HepG2 (cell line): ENCODE measurements around the gene RBM27. TPM values are rescaled to one million over a fixed set of nuclear protein-coding genes. Genes with fewer than 3 reads are reported as not detected.

Experiments used
- ELF1 ChIP-seq: sonication (generic); formaldehyde crosslinking; IDR thresholded peaks from 2 replicates; pipeline ENCODE4 v1.4.0; 2020; ENCODE audit warnings: missing genetic modification reagents
- HNF4G ChIP-seq, 2 experiments: sonication (generic) in 1 of 2; formaldehyde crosslinking in 1 of 2; IDR thresholded peaks; 2 replicates each; pipeline versions ENCODE4 v1.4.0 to v1.6.1; 2011 to 2020; ENCODE audit warnings: borderline replicate concordance in 2 of 2, low read depth in 2 of 2, mild to moderate bottlenecking in 2 of 2, low read length in 1 of 2, missing genetic modification reagents in 1 of 2, moderate library complexity in 1 of 2
- HNRNPK ChIP-seq: fragments of 200-400 bp; formaldehyde crosslinking; IDR thresholded peaks from 2 replicates; pipeline ENCODE4 v1.6.1; 2018; ENCODE audit warnings: low read length, low read depth, moderate library complexity, mild to moderate bottlenecking; ENCODE audit not compliant: poor library complexity, severe bottlenecking
- KDM5A ChIP-seq: fragments of 200-600 bp; sonication (generic); IDR thresholded peaks from 2 replicates; pipeline ENCODE4 v1.7.0; 2018; ENCODE audit warnings: antibody characterized with exemption, mild to moderate bottlenecking, low read length, borderline replicate concordance
- MTF1 ChIP-seq: sonication (generic); formaldehyde crosslinking; IDR thresholded peaks from 2 replicates; pipeline ENCODE4 v1.5.0; 2020; ENCODE audit warnings: missing genetic modification reagents
- NFE2L2 ChIP-seq: fragments of 150-350 bp; IDR thresholded peaks from 2 replicates; pipeline ENCODE4 v1.6.1; 2014; ENCODE audit warnings: low read length
- POLR2A ChIP-seq, 2 experiments: IDR thresholded peaks; 2 replicates each; pipeline ENCODE4 v1.6.1; 2011; ENCODE audit warnings: low read depth in 2 of 2, low read length in 2 of 2, mild to moderate bottlenecking in 1 of 2, moderate library complexity in 1 of 2; ENCODE audit not compliant: insufficient read depth in 1 of 2
- PRMT3 ChIP-seq: sonication (generic); formaldehyde crosslinking; IDR thresholded peaks from 2 replicates; pipeline ENCODE4 v1.8.1; 2022; ENCODE audit warnings: low read depth, mild to moderate bottlenecking, moderate library complexity, missing genetic modification reagents, borderline replicate concordance
- SETDB1 ChIP-seq: sonication (generic); formaldehyde crosslinking; IDR thresholded peaks from 2 replicates; pipeline ENCODE4 v1.5.1; 2020; ENCODE audit warnings: missing genetic modification reagents, mild to moderate bottlenecking, borderline replicate concordance
- SRSF1 ChIP-seq: fragments of 200-400 bp; formaldehyde crosslinking; optimal IDR thresholded peaks from 2 replicates; pipeline ENCODE3; 2017; ENCODE audit warnings: mild to moderate bottlenecking, low read depth, low read length, moderate library complexity
- TMF1 ChIP-seq: sonication (generic); formaldehyde crosslinking; IDR thresholded peaks from 2 replicates; pipeline ENCODE4 v1.8.1; 2022; ENCODE audit warnings: low read depth, missing genetic modification reagents
- ZFP82 ChIP-seq: sonication (generic); formaldehyde crosslinking; IDR thresholded peaks from 2 replicates; pipeline ENCODE4 v1.5.1; 2020; ENCODE audit warnings: mild to moderate bottlenecking, missing genetic modification reagents, borderline replicate concordance
- ZNF34 ChIP-seq: sonication (generic); formaldehyde crosslinking; IDR thresholded peaks from 2 replicates; pipeline ENCODE4 v1.4.0; 2020; ENCODE audit warnings: mild to moderate bottlenecking, missing genetic modification reagents, borderline replicate concordance
- ZNF441 ChIP-seq: sonication (generic); formaldehyde crosslinking; IDR thresholded peaks from 2 replicates; pipeline ENCODE4 v1.7.0; 2021; ENCODE audit warnings: missing genetic modification reagents, borderline replicate concordance
- polyA plus RNA-seq, 8 experiments: library from polyadenylated mRNA; depleted of rRNA in 3 of 8; stranded (reverse) in 7 of 8; unstranded in 1 of 8; fragments of >200 nt; fragmentation: Illumina TruSeq in 4 of 8; extraction: Trizol in 4 of 8; gene quantifications; 2 replicates each; pipeline versions ENCODE4 v1.2.1 to v1.2.3, GENCODE V29; 2011 to 2016; ENCODE audit warnings: low read depth in 4 of 8, missing spikeins in 1 of 8, mixed read lengths in 1 of 8; ENCODE audit not compliant: insufficient read depth in 1 of 8
- total RNA-seq, 5 experiments: library from RNA; depleted of rRNA; stranded (reverse); fragments of >200 nt; fragmentation: Illumina TruSeq; extraction: Trizol; gene quantifications; 2 replicates each; pipeline ENCODE4 v1.2.3, GENCODE V29; 2016; ENCODE audit warnings: low read depth in 1 of 5
- TF ChIP-seq, protein P1 (sequence below): sonication (generic); formaldehyde crosslinking; IDR thresholded peaks from 2 replicates; pipeline ENCODE4 v1.4.0; 2020; ENCODE audit warnings: missing genetic modification reagents, borderline replicate concordance
- TF ChIP-seq, protein P2 (sequence below): sonication (generic); formaldehyde crosslinking; IDR thresholded peaks from 2 replicates; pipeline ENCODE4 v1.4.0; 2020; ENCODE audit warnings: mild to moderate bottlenecking, missing genetic modification reagents, borderline replicate concordance
- TF ChIP-seq, protein P3 (sequence below): sonication (generic); formaldehyde crosslinking; conservative IDR thresholded peaks from 2 replicates; pipeline ENCODE4 v1.8.0; 2022; ENCODE audit warnings: missing genetic modification reagents
- TF ChIP-seq, protein P4 (sequence below): IDR thresholded peaks from 2 replicates; pipeline ENCODE4 v1.6.1; 2016; ENCODE audit warnings: mild to moderate bottlenecking
- TF ChIP-seq, protein P5 (sequence below): sonication (generic); formaldehyde crosslinking; IDR thresholded peaks from 2 replicates; pipeline ENCODE4 v1.4.0; 2020; ENCODE audit warnings: missing genetic modification reagents, borderline replicate concordance

RBM27 gene
- total and polyA plus RNA-seq, 2 of the 13 experiments (the other 11 are each of a cell fraction or from before 2014, with no cell fraction given), result 12.9 to 23.4 TPM

DNA sequence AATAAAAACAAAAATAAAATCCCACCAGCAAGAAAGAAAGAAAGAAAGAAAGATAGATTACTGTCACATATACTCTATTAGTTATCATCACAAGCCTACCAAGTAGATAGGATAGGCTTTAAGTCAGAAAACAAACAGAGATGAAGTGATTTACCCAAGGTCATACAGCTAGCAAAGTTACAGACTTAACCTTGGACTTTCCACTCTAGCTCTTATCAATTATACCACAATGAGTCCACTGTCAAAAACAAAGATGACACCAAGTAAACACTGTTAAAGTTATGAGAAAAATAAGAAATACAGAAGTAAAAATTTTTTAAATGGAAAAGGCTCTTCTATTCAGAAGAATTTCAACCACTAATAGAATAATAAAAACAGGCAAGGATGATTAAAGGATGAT is 34.3 kb upstream of the RBM27 start (continued):
- TF ChIP-seq, protein P1, sequence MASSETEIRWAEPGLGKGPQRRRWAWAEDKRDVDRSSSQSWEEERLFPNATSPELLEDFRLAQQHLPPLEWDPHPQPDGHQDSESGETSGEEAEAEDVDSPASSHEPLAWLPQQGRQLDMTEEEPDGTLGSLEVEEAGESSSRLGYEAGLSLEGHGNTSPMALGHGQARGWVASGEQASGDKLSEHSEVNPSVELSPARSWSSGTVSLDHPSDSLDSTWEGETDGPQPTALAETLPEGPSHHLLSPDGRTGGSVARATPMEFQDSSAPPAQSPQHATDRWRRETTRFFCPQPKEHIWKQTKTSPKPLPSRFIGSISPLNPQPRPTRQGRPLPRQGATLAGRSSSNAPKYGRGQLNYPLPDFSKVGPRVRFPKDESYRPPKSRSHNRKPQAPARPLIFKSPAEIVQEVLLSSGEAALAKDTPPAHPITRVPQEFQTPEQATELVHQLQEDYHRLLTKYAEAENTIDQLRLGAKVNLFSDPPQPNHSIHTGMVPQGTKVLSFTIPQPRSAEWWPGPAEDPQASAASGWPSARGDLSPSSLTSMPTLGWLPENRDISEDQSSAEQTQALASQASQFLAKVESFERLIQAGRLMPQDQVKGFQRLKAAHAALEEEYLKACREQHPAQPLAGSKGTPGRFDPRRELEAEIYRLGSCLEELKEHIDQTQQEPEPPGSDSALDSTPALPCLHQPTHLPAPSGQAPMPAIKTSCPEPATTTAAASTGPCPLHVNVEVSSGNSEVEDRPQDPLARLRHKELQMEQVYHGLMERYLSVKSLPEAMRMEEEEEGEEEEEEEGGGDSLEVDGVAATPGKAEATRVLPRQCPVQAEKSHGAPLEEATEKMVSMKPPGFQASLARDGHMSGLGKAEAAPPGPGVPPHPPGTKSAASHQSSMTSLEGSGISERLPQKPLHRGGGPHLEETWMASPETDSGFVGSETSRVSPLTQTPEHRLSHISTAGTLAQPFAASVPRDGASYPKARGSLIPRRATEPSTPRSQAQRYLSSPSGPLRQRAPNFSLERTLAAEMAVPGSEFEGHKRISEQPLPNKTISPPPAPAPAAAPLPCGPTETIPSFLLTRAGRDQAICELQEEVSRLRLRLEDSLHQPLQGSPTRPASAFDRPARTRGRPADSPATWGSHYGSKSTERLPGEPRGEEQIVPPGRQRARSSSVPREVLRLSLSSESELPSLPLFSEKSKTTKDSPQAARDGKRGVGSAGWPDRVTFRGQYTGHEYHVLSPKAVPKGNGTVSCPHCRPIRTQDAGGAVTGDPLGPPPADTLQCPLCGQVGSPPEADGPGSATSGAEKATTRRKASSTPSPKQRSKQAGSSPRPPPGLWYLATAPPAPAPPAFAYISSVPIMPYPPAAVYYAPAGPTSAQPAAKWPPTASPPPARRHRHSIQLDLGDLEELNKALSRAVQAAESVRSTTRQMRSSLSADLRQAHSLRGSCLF, result no peak
- TF ChIP-seq HNRNPK (no peak), ZFP82 (CRISPR knock-in tag) (no peak), POLR2A (IDR thresholded peaks at IDR 0.05; ENCODE audit: insufficient read depth in 1 of 2, low read depth in 2 of 2, low read length in 2 of 2) (no peak), KDM5A (no peak), MTF1 (no peak), TMF1 (no peak), NFE2L2 (no peak), SRSF1 (no peak), HNF4G (IDR thresholded peaks at IDR 0.05; ENCODE audit: borderline replicate concordance, low read depth, low read length) (peak; percentile 37; the same call in 1 of the 2 replicates), HNF4G (CRISPR knock-in tag; IDR thresholded peaks at IDR 0.05; ENCODE audit: borderline replicate concordance, low read depth) (no peak), PRMT3 (CRISPR knock-in tag) (no peak), ZNF34 (CRISPR knock-in tag) (no peak), ZNF441 (CRISPR knock-in tag) (no peak), SETDB1 (CRISPR knock-in tag) (no peak), ELF1 (CRISPR knock-in tag) (no peak)
- TF ChIP-seq, protein P2, sequence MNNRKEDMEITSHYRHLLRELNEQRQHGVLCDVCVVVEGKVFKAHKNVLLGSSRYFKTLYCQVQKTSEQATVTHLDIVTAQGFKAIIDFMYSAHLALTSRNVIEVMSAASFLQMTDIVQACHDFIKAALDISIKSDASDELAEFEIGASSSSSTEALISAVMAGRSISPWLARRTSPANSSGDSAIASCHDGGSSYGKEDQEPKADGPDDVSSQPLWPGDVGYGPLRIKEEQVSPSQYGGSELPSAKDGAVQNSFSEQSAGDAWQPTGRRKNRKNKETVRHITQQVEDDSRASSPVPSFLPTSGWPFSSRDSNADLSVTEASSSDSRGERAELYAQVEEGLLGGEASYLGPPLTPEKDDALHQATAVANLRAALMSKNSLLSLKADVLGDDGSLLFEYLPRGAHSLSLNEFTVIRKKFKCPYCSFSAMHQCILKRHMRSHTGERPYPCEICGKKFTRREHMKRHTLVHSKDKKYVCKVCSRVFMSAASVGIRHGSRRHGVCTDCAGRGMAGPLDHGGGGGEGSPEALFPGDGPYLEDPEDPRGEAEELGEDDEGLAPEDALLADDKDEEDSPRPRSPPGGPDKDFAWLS (CRISPR knock-in tag), result no peak
- TF ChIP-seq, protein P3, sequence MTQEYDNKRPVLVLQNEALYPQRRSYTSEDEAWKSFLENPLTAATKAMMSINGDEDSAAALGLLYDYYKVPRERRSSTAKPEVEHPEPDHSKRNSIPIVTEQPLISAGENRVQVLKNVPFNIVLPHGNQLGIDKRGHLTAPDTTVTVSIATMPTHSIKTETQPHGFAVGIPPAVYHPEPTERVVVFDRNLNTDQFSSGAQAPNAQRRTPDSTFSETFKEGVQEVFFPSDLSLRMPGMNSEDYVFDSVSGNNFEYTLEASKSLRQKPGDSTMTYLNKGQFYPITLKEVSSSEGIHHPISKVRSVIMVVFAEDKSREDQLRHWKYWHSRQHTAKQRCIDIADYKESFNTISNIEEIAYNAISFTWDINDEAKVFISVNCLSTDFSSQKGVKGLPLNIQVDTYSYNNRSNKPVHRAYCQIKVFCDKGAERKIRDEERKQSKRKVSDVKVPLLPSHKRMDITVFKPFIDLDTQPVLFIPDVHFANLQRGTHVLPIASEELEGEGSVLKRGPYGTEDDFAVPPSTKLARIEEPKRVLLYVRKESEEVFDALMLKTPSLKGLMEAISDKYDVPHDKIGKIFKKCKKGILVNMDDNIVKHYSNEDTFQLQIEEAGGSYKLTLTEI (CRISPR knock-in tag), result no peak
- TF ChIP-seq, protein P4, sequence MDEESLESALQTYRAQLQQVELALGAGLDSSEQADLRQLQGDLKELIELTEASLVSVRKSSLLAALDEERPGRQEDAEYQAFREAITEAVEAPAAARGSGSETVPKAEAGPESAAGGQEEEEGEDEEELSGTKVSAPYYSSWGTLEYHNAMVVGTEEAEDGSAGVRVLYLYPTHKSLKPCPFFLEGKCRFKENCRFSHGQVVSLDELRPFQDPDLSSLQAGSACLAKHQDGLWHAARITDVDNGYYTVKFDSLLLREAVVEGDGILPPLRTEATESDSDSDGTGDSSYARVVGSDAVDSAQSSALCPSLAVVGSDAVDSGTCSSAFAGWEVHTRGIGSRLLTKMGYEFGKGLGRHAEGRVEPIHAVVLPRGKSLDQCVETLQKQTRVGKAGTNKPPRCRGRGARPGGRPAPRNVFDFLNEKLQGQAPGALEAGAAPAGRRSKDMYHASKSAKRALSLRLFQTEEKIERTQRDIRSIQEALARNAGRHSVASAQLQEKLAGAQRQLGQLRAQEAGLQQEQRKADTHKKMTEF (CRISPR knock-in tag), result no peak
- TF ChIP-seq, protein P5, sequence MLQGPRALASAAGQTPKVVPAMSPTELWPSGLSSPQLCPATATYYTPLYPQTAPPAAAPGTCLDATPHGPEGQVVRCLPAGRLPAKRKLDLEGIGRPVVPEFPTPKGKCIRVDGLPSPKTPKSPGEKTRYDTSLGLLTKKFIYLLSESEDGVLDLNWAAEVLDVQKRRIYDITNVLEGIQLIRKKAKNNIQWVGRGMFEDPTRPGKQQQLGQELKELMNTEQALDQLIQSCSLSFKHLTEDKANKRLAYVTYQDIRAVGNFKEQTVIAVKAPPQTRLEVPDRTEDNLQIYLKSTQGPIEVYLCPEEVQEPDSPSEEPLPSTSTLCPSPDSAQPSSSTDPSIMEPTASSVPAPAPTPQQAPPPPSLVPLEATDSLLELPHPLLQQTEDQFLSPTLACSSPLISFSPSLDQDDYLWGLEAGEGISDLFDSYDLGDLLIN (CRISPR knock-in tag), result no peak
